Cardiac muscle cell (in vitro differentiated cells and primary cell): Measurements from ENCODE around the gene PLCG1. TPM values are rescaled to one million over a fixed set of nuclear protein-coding genes. Genes with fewer than 3 reads are reported as not detected.

Source experiments
- DNase-seq, 2 donors: peaks; one replicate each; pipeline versions ENCODE4 v3.0.0 to v3.0.0-alpha.2; 2010 to 2017; ENCODE audit warnings: low read depth in 1 of 2, low spot score in 1 of 2
- H3K27ac ChIP-seq: fragments of 200-600 bp; sonication (generic); 2 replicates; pipeline ENCODE4 v1.5.1; 2016
- H3K27me3 ChIP-seq: fragments of 200-600 bp; sonication (generic); 2 replicates; pipeline ENCODE4 v1.6.0; 2016; ENCODE audit warnings: control low read depth
- H3K36me3 ChIP-seq: fragments of 200-600 bp; sonication (generic); 2 replicates; pipeline ENCODE4 v1.5.1; 2016; ENCODE audit warnings: control low read depth
- H3K4me1 ChIP-seq: fragments of 200-600 bp; sonication (generic); 2 replicates; pipeline ENCODE4 v1.8.1; 2017; ENCODE audit warnings: low read depth, mild to moderate bottlenecking, mixed run types
- H3K4me3 ChIP-seq: fragments of 200-600 bp; sonication (generic); 2 replicates; pipeline ENCODE4 v1.5.1; 2016; ENCODE audit warnings: mild to moderate bottlenecking
- H3K9me3 ChIP-seq: fragments of 200-600 bp; sonication (generic); 2 replicates; pipeline ENCODE4 v1.5.1; 2017; ENCODE audit warnings: low read depth, mild to moderate bottlenecking, control low read depth
- polyA plus RNA-seq: library from polyadenylated mRNA; unstranded; fragments of >200 nt; fragmentation: Nextera tagmentation; extraction: Ambion mirVana; gene quantifications from 2 replicates; pipeline ENCODE4 v1.2.1, GENCODE V29; 2016
- total RNA-seq: library from RNA; depleted of rRNA; stranded (reverse); fragments of >200 nt; gene quantifications from 2 replicates; pipeline ENCODE4 v1.2.3, GENCODE V29; 2016
- TF ChIP-seq, protein P1 (sequence below): IDR thresholded peaks from 2 replicates; pipeline ENCODE4 v1.5.1; 2012; ENCODE audit warnings: low read depth, mild to moderate bottlenecking, low read length

Gene PLCG1
- total and polyA plus RNA-seq, 2 experiments from 2014 or later, result 43.7 to 87.6 TPM

DNA sequence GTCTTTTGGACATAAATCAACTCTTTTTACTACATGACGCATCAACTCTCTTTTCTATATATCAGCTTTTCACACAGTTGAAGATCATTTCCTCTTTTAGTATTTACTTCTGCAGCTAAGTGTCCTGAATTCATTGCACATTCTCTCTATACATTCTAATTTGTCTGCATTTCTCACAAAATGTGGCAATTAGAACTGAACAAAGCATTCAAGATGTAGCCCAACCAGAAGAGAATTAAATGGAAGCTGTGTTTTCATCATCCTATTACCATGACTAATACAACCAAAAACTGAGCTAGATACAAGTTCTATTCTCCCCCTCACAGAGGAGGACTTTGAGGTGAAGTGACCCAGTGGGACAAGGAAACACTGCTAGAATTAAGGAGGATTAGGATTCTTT, 86.9 kb downstream of the PLCG1 start:
- TF ChIP-seq, protein P1, sequence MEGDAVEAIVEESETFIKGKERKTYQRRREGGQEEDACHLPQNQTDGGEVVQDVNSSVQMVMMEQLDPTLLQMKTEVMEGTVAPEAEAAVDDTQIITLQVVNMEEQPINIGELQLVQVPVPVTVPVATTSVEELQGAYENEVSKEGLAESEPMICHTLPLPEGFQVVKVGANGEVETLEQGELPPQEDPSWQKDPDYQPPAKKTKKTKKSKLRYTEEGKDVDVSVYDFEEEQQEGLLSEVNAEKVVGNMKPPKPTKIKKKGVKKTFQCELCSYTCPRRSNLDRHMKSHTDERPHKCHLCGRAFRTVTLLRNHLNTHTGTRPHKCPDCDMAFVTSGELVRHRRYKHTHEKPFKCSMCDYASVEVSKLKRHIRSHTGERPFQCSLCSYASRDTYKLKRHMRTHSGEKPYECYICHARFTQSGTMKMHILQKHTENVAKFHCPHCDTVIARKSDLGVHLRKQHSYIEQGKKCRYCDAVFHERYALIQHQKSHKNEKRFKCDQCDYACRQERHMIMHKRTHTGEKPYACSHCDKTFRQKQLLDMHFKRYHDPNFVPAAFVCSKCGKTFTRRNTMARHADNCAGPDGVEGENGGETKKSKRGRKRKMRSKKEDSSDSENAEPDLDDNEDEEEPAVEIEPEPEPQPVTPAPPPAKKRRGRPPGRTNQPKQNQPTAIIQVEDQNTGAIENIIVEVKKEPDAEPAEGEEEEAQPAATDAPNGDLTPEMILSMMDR, result no peak
- no peak for DNase-seq
- H3K36me3 ChIP-seq, result no peaks in the 10 kb centered on the region
- H3K9me3 ChIP-seq, result no peaks in the 10 kb centered on the region
- no peak overlapping the region for H3K27ac ChIP-seq
- no peaks in the 10 kb centered on the region for H3K27me3 ChIP-seq
- peaks cover 4% of the 10 kb centered on the region for H3K4me1 ChIP-seq
- H3K4me3 ChIP-seq, result no peak overlapping the region

DNA sequence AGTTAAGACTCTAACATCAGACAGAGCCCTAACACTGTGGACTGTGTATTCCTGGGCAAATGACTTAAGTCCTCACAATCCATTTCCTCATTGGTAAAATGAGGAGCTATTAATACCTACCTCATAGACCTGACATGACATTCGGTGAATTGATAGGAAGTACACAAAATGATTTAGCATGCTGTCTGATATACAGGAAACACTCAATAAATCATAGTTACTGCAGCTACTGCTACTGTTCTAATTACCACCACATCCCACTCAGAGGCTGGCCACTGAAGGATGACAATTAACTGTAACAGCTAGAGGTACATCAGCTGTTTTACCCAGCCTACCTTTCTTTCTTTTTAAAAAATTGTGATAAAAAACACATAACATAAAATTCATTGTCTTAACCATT, 87.7 kb downstream of the PLCG1 start:
- H3K27me3 ChIP-seq, result no peaks in the 10 kb centered on the region
- no peaks in the 10 kb centered on the region for H3K9me3 ChIP-seq
- H3K36me3 ChIP-seq, result no peaks in the 10 kb centered on the region
- H3K4me3 ChIP-seq, result no peak overlapping the region
- H3K27ac ChIP-seq, result no peak overlapping the region
- DNase-seq, result no peak
- TF ChIP-seq, protein P1, result no peak
- H3K4me1 ChIP-seq, result peaks cover 4% of the 10 kb centered on the region

DNA sequence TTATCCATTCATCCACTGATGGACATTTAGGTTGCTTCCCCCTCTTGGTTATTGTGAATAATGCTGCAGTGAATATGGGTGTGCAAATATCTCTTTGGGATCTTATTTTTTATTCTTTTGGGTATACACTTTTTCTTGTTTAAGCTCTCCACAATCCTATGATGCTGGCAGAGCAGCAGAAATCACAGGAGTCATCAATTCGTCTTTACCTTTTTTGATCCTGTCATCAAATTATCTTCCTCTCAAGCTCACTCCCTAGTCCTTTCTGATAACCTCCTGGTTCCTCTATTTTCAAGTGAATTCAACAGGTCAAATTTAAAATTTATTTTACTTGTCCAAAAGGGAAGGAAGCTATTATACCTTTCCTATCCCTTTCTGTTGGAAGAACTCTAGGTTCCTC, 89.1 kb downstream of the PLCG1 start:
- H3K4me1 ChIP-seq, result peaks cover 4% of the 10 kb centered on the region
- DNase-seq, result no peak
- TF ChIP-seq, protein P1, result no peak
- no peaks in the 10 kb centered on the region for H3K36me3 ChIP-seq
- no peak overlapping the region for H3K27ac ChIP-seq
- H3K27me3 ChIP-seq, result no peaks in the 10 kb centered on the region
- no peaks in the 10 kb centered on the region for H3K9me3 ChIP-seq
- H3K4me3 ChIP-seq, result no peak overlapping the region

Other genes with a start within 250 kb of the PLCG1 start
- 12.4 and 21.5 TPM in 2 replicates for gene TOP1, start 108.7 kb upstream of the PLCG1 start, total RNA-seq
- gene TOP1, start 108.7 kb upstream of the PLCG1 start, polyA plus RNA-seq, result 21.5 and 21.7 TPM in 2 replicates
- gene ZHX3, start 180.2 kb downstream of the PLCG1 start, total RNA-seq, result 5.8 TPM in 2 replicates
- 10.3 and 13.7 TPM in 2 replicates for gene ZHX3, start 180.2 kb downstream of the PLCG1 start, polyA plus RNA-seq
- gene LPIN3, start 203.3 kb downstream of the PLCG1 start, total RNA-seq, result 13.5 and 17.0 TPM in 2 replicates
- 9.5 and 11.2 TPM in 2 replicates for gene LPIN3, start 203.3 kb downstream of the PLCG1 start, polyA plus RNA-seq
- 1.3 and 2.3 TPM in 2 replicates for gene EMILIN3, start 229.3 kb downstream of the PLCG1 start, total RNA-seq
- gene EMILIN3, start 229.3 kb downstream of the PLCG1 start, polyA plus RNA-seq, result 0.45 and 0.54 TPM in 2 replicates